Coronary artery (tissue), 2 donors: ENCODE measurements around the gene SMPD3.

Source experiments
- DNase-seq: peaks from one replicate; pipeline ENCODE4 v3.0.0-alpha.2; 2017; ENCODE audit warnings: low spot score
- H3K27ac ChIP-seq, 2 donors: fragments of 200-600 bp; sonication (generic); one replicate each; pipeline ENCODE4 v1.5.1; 2016 to 2019
- H3K4me3 ChIP-seq: fragments of 200-600 bp; sonication (generic); 2 replicates; pipeline ENCODE4 v1.5.1; 2016; ENCODE audit warnings: mild to moderate bottlenecking, moderate library complexity
- CTCF ChIP-seq: fragments of 200-600 bp; sonication (generic); IDR thresholded peaks from one replicate; pipeline ENCODE4 v1.5.1; 2019; ENCODE audit warnings: antibody characterized with exemption

SMPD3 gene

GRCh38 chr16:68339214-68339613 is 109.1 kb downstream of the SMPD3 start:
- no peak overlapping the region for H3K4me3 ChIP-seq
- TF ChIP-seq CTCF: no peak
- no peak overlapping the region for H3K27ac ChIP-seq
- no peak for DNase-seq

GRCh38 chr16:68338326-68339119 is 109.8 kb downstream of the SMPD3 start:
- TF ChIP-seq CTCF: no peak
- Histone ChIP-seq H3K27ac (no peak overlapping the region), H3K4me3 (no peak overlapping the region)
- no peak for DNase-seq

GRCh38 chr16:68335175-68335574 is 113.1 kb downstream of the SMPD3 start:
- no peak for TF ChIP-seq CTCF
- H3K27ac ChIP-seq: no peak overlapping the region
- no peak overlapping the region for H3K4me3 ChIP-seq
- no peak for DNase-seq

GRCh38 chr16:68332411-68333121 is 115.7 kb downstream of the SMPD3 start:
- Histone ChIP-seq H3K27ac (peak overlapping the region; percentile 30 to 77), H3K4me3 (no peak overlapping the region)
- DNase-seq: no peak
- no peak for TF ChIP-seq CTCF

- Histone ChIP-seq H3K4me3 (no peak overlapping the region), H3K27ac (peak overlapping the region; percentile 30 to 77)
These were observed 116.4 kb downstream of the SMPD3 start for GRCh38 chr16:68331879-68332410.

GRCh38 chr16:68328860-68329390 is 119.4 kb downstream of the SMPD3 start:
- TF ChIP-seq CTCF: no peak
- no peak for DNase-seq
- Histone ChIP-seq H3K4me3 (no peak overlapping the region), H3K27ac (no peak overlapping the region)

More at GRCh38 chr16:68331879-68332410, 116.4 kb downstream of the SMPD3 start:
- TF ChIP-seq CTCF: no peak
- DNase-seq: no peak
